A549 (cell line): ENCODE data around the gene ZBTB2. TPM values are rescaled to one million over a fixed set of nuclear protein-coding genes. Genes with fewer than 3 reads are reported as not detected.

ENCODE experiments used
- ATAC-seq, 2 experiments: fragments of 200-7000 bp in 1 of 2; fragments of >200 bp in 1 of 2; cut with Nextera tagmentation in 1 of 2; cut with Tn5 transposase in 1 of 2; 3 replicates each; pipeline versions ENCODE4 v1.8.0 to v1.9.1; 2018 to 2020; ENCODE audit warnings: mild to moderate bottlenecking in 1 of 2, moderate library complexity in 1 of 2
- CTCF ChIA-PET: fragments of 300-600 bp; sonication (Branson Sonifier 250); formaldehyde crosslinking; extraction: SDS; loops from one replicate; lab custom pipeline; 2021; ENCODE audit warnings: antibody characterized with exemption, inconsistent platforms; lab: Yijun Ruan, JAX
- POLR2A ChIA-PET: fragments of 350-600 bp; formaldehyde crosslinking; extraction: SDS; loops from one replicate; lab custom pipeline; 2021; ENCODE audit warnings: antibody characterized with exemption, inconsistent platforms; lab: Yijun Ruan, JAX
- DNase-seq, 2 experiments: peaks; one replicate each; pipeline versions ENCODE4 v3.0.0 to v3.0.0-alpha.2; 2011 to 2016; ENCODE audit warnings: low read depth in 1 of 2, low spot score in 1 of 2
- FAIRE-seq: peaks from 2 replicates; lab custom pipeline; 2011; peaks lifted over from hg19 to GRCh38; lab: Jason Lieb, UNC
- H3K27ac ChIP-seq, 2 experiments: fragments of >200 bp; sonication (Bioruptor Twin); formaldehyde crosslinking; 3 replicates each; pipeline ENCODE4 v1.5.1; 2016 to 2017
- H3K4me1 ChIP-seq: fragments of >200 bp; sonication (Bioruptor Twin); formaldehyde crosslinking; 3 replicates; pipeline ENCODE4 v1.6.1; 2016
- H3K4me2 ChIP-seq: fragments of >200 bp; sonication (Bioruptor Twin); formaldehyde crosslinking; 3 replicates; pipeline ENCODE4 v1.6.1; 2016
- H3K4me3 ChIP-seq: fragments of >200 bp; sonication (Bioruptor Twin); formaldehyde crosslinking; 3 replicates; pipeline ENCODE4 v1.5.1; 2016
- H3K9me3 ChIP-seq: fragments of >200 bp; sonication (Bioruptor Twin); formaldehyde crosslinking; 3 replicates; pipeline ENCODE4 v1.6.1; 2016
- CBX2 ChIP-seq: fragments of 200-600 bp; sonication (generic); IDR thresholded peaks from 2 replicates; pipeline ENCODE4 v1.6.1; 2016; ENCODE audit warnings: low read depth, mild to moderate bottlenecking, borderline replicate concordance
- CEBPB ChIP-seq, 2 experiments: fragments of >200 bp in 1 of 2; sonication (Bioruptor Twin) in 1 of 2; formaldehyde crosslinking in 1 of 2; IDR thresholded peaks; 2 replicates each; pipeline ENCODE4 v1.6.1; 2012 to 2016
- CHD2 ChIP-seq: fragments of 150-350 bp; IDR thresholded peaks from 2 replicates; pipeline ENCODE4 v1.6.1; 2014; ENCODE audit warnings: low read length; ENCODE audit not compliant: partially characterized antibody
- CHD4 ChIP-seq: fragments of 200-600 bp; sonication (generic); IDR thresholded peaks from 2 replicates; pipeline ENCODE4 v1.6.1; 2016; ENCODE audit warnings: antibody characterized with exemption, mild to moderate bottlenecking, borderline replicate concordance
- EHF ChIP-seq: fragments of 250-450 bp; sonication (Bioruptor Pico); IDR thresholded peaks from 2 replicates; pipeline ENCODE4 v1.5.0; 2020; ENCODE audit warnings: mild to moderate bottlenecking
- ELK1 ChIP-seq: fragments of 150-350 bp; IDR thresholded peaks from 2 replicates; pipeline ENCODE4 v1.6.1; 2014; ENCODE audit warnings: low read depth, mild to moderate bottlenecking, low read length
- EP300 ChIP-seq, 2 experiments: fragments of >200 bp; sonication (Bioruptor Twin); formaldehyde crosslinking; IDR thresholded peaks; 2 replicates in 1 of 2; 3 replicates in 1 of 2; pipeline ENCODE4 v1.6.1; 2016 to 2017
- FOSB ChIP-seq: fragments of 250-450 bp; sonication (Bioruptor Pico); IDR thresholded peaks from 2 replicates; pipeline ENCODE4 v1.5.0; 2020; ENCODE audit warnings: mild to moderate bottlenecking, moderate library complexity
- GATA3 ChIP-seq: IDR thresholded peaks from 2 replicates; pipeline ENCODE4 v1.6.1; 2012; ENCODE audit warnings: borderline replicate concordance
- HDAC2 ChIP-seq: fragments of 200-600 bp; sonication (generic); IDR thresholded peaks from 2 replicates; pipeline ENCODE4 v1.6.1; 2016
- HES2 ChIP-seq: fragments of >200 bp; sonication (Bioruptor Twin); formaldehyde crosslinking; IDR thresholded peaks from 2 replicates; pipeline ENCODE4 v1.6.1; 2016
- HEYL ChIP-seq: fragments of 250-450 bp; sonication (Bioruptor Pico); IDR thresholded peaks from 2 replicates; pipeline ENCODE4 v1.8.0; 2021; ENCODE audit warnings: mild to moderate bottlenecking, moderate library complexity
- HMGXB4 ChIP-seq: fragments of 250-450 bp; sonication (Bioruptor Pico); IDR thresholded peaks from 2 replicates; pipeline ENCODE4 v1.5.0; 2021; ENCODE audit warnings: mild to moderate bottlenecking, moderate library complexity, borderline replicate concordance
- JUN ChIP-seq, 2 experiments: fragments of >200 bp; sonication (Bioruptor Twin); formaldehyde crosslinking; IDR thresholded peaks; 2 replicates in 1 of 2; 3 replicates in 1 of 2; pipeline ENCODE4 v1.6.1; 2016 to 2017
- JUNB ChIP-seq: fragments of >200 bp; sonication (Bioruptor Twin); formaldehyde crosslinking; IDR thresholded peaks from 2 replicates; pipeline ENCODE4 v1.6.1; 2016
- MAFK ChIP-seq: fragments of 450-650 bp; IDR thresholded peaks from 2 replicates; pipeline ENCODE4 v1.6.1; 2014; ENCODE audit not compliant: partially characterized antibody
- MAZ ChIP-seq: fragments of 150-350 bp; IDR thresholded peaks from 2 replicates; pipeline ENCODE4 v1.6.1; 2014; ENCODE audit warnings: antibody characterized with exemption, low read depth, low read length, borderline replicate concordance
- NFE2L2 ChIP-seq: fragments of 150-350 bp; conservative IDR thresholded peaks from 2 replicates; pipeline ENCODE4 v1.6.1; 2014; ENCODE audit warnings: low read length
- PBX3 ChIP-seq: IDR thresholded peaks from 2 replicates; pipeline ENCODE4 v1.6.1; 2012
- PHF8 ChIP-seq: fragments of 200-600 bp; sonication (generic); IDR thresholded peaks from 2 replicates; pipeline ENCODE4 v1.6.1; 2016; ENCODE audit warnings: low read depth, mild to moderate bottlenecking, antibody characterized with exemption, moderate library complexity, borderline replicate concordance
- POLR2A ChIP-seq: IDR thresholded peaks from 2 replicates; pipeline ENCODE4 v1.6.1; 2012; ENCODE audit warnings: mild to moderate bottlenecking, low read length
- POLR2AphosphoS2 ChIP-seq: conservative IDR thresholded peaks from 2 replicates; pipeline ENCODE4 v1.6.1; 2012; ENCODE audit warnings: low read length, improper control_type of control experiment, inconsistent platforms
- RCOR1 ChIP-seq: fragments of 150-350 bp; IDR thresholded peaks from 2 replicates; pipeline ENCODE4 v1.6.1; 2014; ENCODE audit warnings: antibody characterized with exemption, low read length, low read depth
- RFX5 ChIP-seq: fragments of 450-650 bp; IDR thresholded peaks from 2 replicates; pipeline ENCODE4 v1.7.1; 2014; ENCODE audit warnings: antibody characterized with exemption, mild to moderate bottlenecking, moderate library complexity
- SREBF2 ChIP-seq: fragments of 450-650 bp; IDR thresholded peaks from 2 replicates; pipeline ENCODE4 v1.6.1; 2014; ENCODE audit warnings: mild to moderate bottlenecking, moderate library complexity
- TFCP2L1 ChIP-seq: fragments of 250-450 bp; sonication (Bioruptor Pico); IDR thresholded peaks from 2 replicates; pipeline ENCODE4 v1.5.0; 2021; ENCODE audit warnings: mild to moderate bottlenecking
- TP53 ChIP-seq: fragments of 250-450 bp; sonication (Bioruptor Pico); IDR thresholded peaks from 2 replicates; pipeline ENCODE4 v1.5.0; 2021; ENCODE audit warnings: mild to moderate bottlenecking, moderate library complexity
- USF2 ChIP-seq: fragments of 450-650 bp; IDR thresholded peaks from 2 replicates; pipeline ENCODE4 v1.6.1; 2014; ENCODE audit warnings: antibody characterized with exemption
- ZC3H11A ChIP-seq: fragments of 450-650 bp; IDR thresholded peaks from 2 replicates; pipeline ENCODE4 v1.6.1; 2014; ENCODE audit warnings: antibody characterized with exemption, mild to moderate bottlenecking
- ZFP36 ChIP-seq: fragments of 450-650 bp; IDR thresholded peaks from 2 replicates; pipeline ENCODE4 v1.6.1; 2014; ENCODE audit warnings: borderline replicate concordance; ENCODE audit not compliant: partially characterized antibody
- ZNF302 ChIP-seq: fragments of 250-450 bp; sonication (Bioruptor Pico); IDR thresholded peaks from 2 replicates; pipeline ENCODE4 v1.9.0; 2021; ENCODE audit warnings: inconsistent platforms, mild to moderate bottlenecking, moderate library complexity
- WGBS: methylation state at CpG from one replicate; pipeline ENCODE4 v1.1.6; 2017; ENCODE audit errors: missing lambda C conversion rate; 5-methylcytosine and 5-hydroxymethylcytosine counted together
- polyA plus RNA-seq, 4 experiments: library from polyadenylated mRNA; depleted of rRNA in 3 of 4; stranded (reverse); fragments of >200 nt; fragmentation: RNase III in 1 of 4; extraction: RNeasy Plus Mini Kit Qiagen cat#74134 plus additional on column Dnase treatment in 1 of 4; gene quantifications; 2 replicates in 3 of 4; 3 replicates in 1 of 4; pipeline ENCODE4 v1.2.3, GENCODE V29; 2011 to 2017

Gene ZBTB2
- polyA plus RNA-seq, 2 of the 4 experiments (the other 2 are of a cell fraction), result 10.8 to 17.3 TPM

GRCh38 chr6:151402228-151402627, 10.9 kb upstream of the ZBTB2 start:
- POLR2A ChIA-PET, result no interaction called here
- Histone ChIP-seq H3K27ac (no peak overlapping the region), H3K9me3 (no peaks in the 10 kb centered on the region), H3K4me1 (peaks cover 13% of the 10 kb centered on the region), H3K4me3 (no peak overlapping the region), H3K4me2 (peak overlapping the region; percentile 25; the same call in 1 of the 3 replicates)
- ATAC-seq, result no peak
- no peak for DNase-seq
- CTCF ChIA-PET, result no interaction called here
- FAIRE-seq, result no peak
- 87% methylated on average over 1 of the region's 1 CpG for WGBS
- TF ChIP-seq CBX2 (no peak), POLR2A (no peak), JUNB (no peak), PBX3 (no peak), HES2 (no peak), ZC3H11A (no peak), MAFK (no peak), GATA3 (no peak), EHF (CRISPR knock-in tag) (no peak), PHF8 (no peak), FOSB (no peak), ZFP36 (no peak), CHD2 (no peak), HEYL (no peak), CEBPB (IDR thresholded peaks at IDR 0.05) (no peak), NFE2L2 (no peak), EP300 (IDR thresholded peaks at IDR 0.05) (no peak), ELK1 (no peak), SREBF2 (no peak), RFX5 (no peak)

- H3K4me2 ChIP-seq, result no peak overlapping the region
- POLR2A ChIA-PET, result no interaction called here
- peaks cover 13% of the 10 kb centered on the region for H3K4me1 ChIP-seq
- no peak for ATAC-seq
- CTCF ChIA-PET, result no interaction called here
- no peak overlapping the region for H3K27ac ChIP-seq
- no peak for DNase-seq
- no peaks in the 10 kb centered on the region for H3K9me3 ChIP-seq
- no peak for FAIRE-seq
- WGBS, result 64% methylated on average over 5 of the region's 6 CpGs
- H3K4me3 ChIP-seq, result no peak overlapping the region
- TF ChIP-seq TP53 (CRISPR knock-in tag), result no peak
- TF ChIP-seq TFCP2L1 (CRISPR knock-in tag), result no peak
- TF ChIP-seq ZC3H11A, result no peak
- no peak for TF ChIP-seq PBX3
- no peak for TF ChIP-seq USF2
- TF ChIP-seq MAZ, result no peak
- TF ChIP-seq ELK1, result no peak
- no peak for TF ChIP-seq FOSB
- no peak for TF ChIP-seq HMGXB4 (CRISPR knock-in tag)
- no peak for TF ChIP-seq HEYL
- TF ChIP-seq HDAC2, result no peak
- TF ChIP-seq POLR2AphosphoS2, result no peak
- TF ChIP-seq POLR2A, result no peak
- TF ChIP-seq ZNF302 (CRISPR knock-in tag), result no peak
- TF ChIP-seq RCOR1, result no peak
- no peak for TF ChIP-seq CHD4
- no peak for TF ChIP-seq JUN (IDR thresholded peaks at IDR 0.05)
- TF ChIP-seq NFE2L2, result no peak
- TF ChIP-seq, all 56 proteins: peak for 0
Measured at GRCh38 chr6:151400473-151400872, 9.1 kb upstream of the ZBTB2 start.
